ENCODE data around the gene FUT8.

- TF ChIP-seq CTCF (IDR thresholded peaks at IDR 0.05; ENCODE audit: low read depth, low read length, missing input control) (no peak), YY1 (IDR thresholded peaks at IDR 0.05) (no peak), ZBTB33 (IDR thresholded peaks at IDR 0.05) (no peak), RXRA (IDR thresholded peaks at IDR 0.05) (no peak), ATF3 (IDR thresholded peaks at IDR 0.05) (no peak), MAX (IDR thresholded peaks at IDR 0.05) (no peak), FOXA2 (IDR thresholded peaks at IDR 0.05) (no peak)
Observed at GRCh38 chr14:65449647-65450046, 37.1 kb downstream of the FUT8 start.

All from liver (tissue), 3 donors.